K562 (cell line): ENCODE measurements around the gene ALKBH3. TPM values are rescaled to one million over a fixed set of nuclear protein-coding genes. Genes with fewer than 3 reads are reported as not detected.

Source experiments
- ATAC-seq: fragments of 200-7000 bp; cut with Tn5 transposase; 3 replicates; pipeline ENCODE4 v1.9.1; 2020; ENCODE audit warnings: moderate library complexity
- BruUV-seq: library from RNA; stranded (reverse); fragments of 400-500 nt; replicated peaks from 2 replicates; lab custom pipeline; 2021; lab: Mats Ljungman, UMichigan
- CTCF ChIA-PET: fragments of 300-600 bp; formaldehyde crosslinking; extraction: SDS; loops from one replicate; lab custom pipeline; 2021; ENCODE audit warnings: low intra/inter-chr PET ratio; lab: Yijun Ruan, JAX
- POLR2A ChIA-PET: fragments of 300-600, 350-650 bp; sonication (Branson Sonifier 250); formaldehyde crosslinking; extraction: SDS; loops from one replicate; lab custom pipeline; 2021; ENCODE audit warnings: antibody characterized with exemption, inconsistent platforms; lab: Yijun Ruan, JAX
- DNase-seq, 4 experiments: peaks; one replicate each; pipeline versions ENCODE4 v3.0.0 to v3.0.0-alpha.2; 2011 to 2018; ENCODE audit warnings: low spot score in 3 of 4, mixed read lengths in 3 of 4; ENCODE audit errors: extremely low read depth in 1 of 4
- FAIRE-seq: peaks from 2 replicates; lab custom pipeline; 2011; peaks lifted over from hg19 to GRCh38; lab: Jason Lieb, UNC
- H2AFZ ChIP-seq: 2 replicates; pipeline ENCODE4 v1.6.0; 2011; ENCODE audit warnings: low read depth, low read length, control low read depth, inconsistent platforms
- H3K27ac ChIP-seq: fragments of 200-600 bp; 3 replicates; pipeline ENCODE4 v1.8.0; 2011; ENCODE audit warnings: low read depth, mild to moderate bottlenecking, control low read depth, inconsistent platforms, low read length, moderate library complexity, mixed read lengths; ENCODE audit errors: extremely low read depth
- H3K27me3 ChIP-seq, 2 experiments: fragments of 300-600 bp in 1 of 2; 2 replicates in 1 of 2; 3 replicates in 1 of 2; pipeline versions ENCODE4 v1.6.0 to v1.8.0; 2011; ENCODE audit warnings: inconsistent platforms in 2 of 2, low read length in 2 of 2, mild to moderate bottlenecking in 1 of 2, mixed read lengths in 1 of 2, moderate library complexity in 1 of 2; ENCODE audit not compliant: control insufficient read depth in 2 of 2, insufficient read depth in 2 of 2
- H3K36me3 ChIP-seq: fragments of 300-600 bp; 3 replicates; pipeline ENCODE4 v1.8.0; 2011; ENCODE audit warnings: mild to moderate bottlenecking, low read length, inconsistent platforms; ENCODE audit not compliant: control insufficient read depth, insufficient read depth
- H3K4me1 ChIP-seq, 2 experiments: fragments of 200-600 bp in 1 of 2; replicated peaks in 1 of 2; 2 replicates in 1 of 2; 3 replicates in 1 of 2; pipeline versions ENCODE4 v1.5.1 to v1.8.0; 2011; ENCODE audit warnings: inconsistent platforms in 2 of 2, low read length in 2 of 2, mild to moderate bottlenecking in 1 of 2, mixed read lengths in 1 of 2, moderate library complexity in 1 of 2; ENCODE audit not compliant: control insufficient read depth in 2 of 2, insufficient read depth in 2 of 2
- H3K4me2 ChIP-seq: 2 replicates; pipeline ENCODE4 v1.6.1; 2011; ENCODE audit warnings: low read length, control low read depth, inconsistent platforms, mixed read lengths; ENCODE audit not compliant: insufficient read depth
- H3K4me3 ChIP-seq: fragments of 200-600 bp; sonication (generic), shearing (Covaris generic); 2 replicates; pipeline ENCODE4 v1.5.1; 2016; ENCODE audit warnings: control low read depth, inconsistent platforms
- H3K79me2 ChIP-seq: fragments of 200-600 bp; 3 replicates; pipeline ENCODE4 v1.8.0; 2011; ENCODE audit warnings: low read length, inconsistent platforms; ENCODE audit not compliant: control insufficient read depth, insufficient read depth
- H3K9ac ChIP-seq, 2 experiments: 2 replicates each; pipeline versions ENCODE4 v1.6.0 to v1.6.1; 2011; ENCODE audit warnings: low read depth in 2 of 2, low read length in 2 of 2, control low read depth in 1 of 2, inconsistent platforms in 1 of 2, mild to moderate bottlenecking in 1 of 2, mixed read lengths in 1 of 2; ENCODE audit not compliant: insufficient read depth in 1 of 2
- H3K9me1 ChIP-seq: one replicate; pipeline ENCODE4 v1.6.0; 2011; ENCODE audit warnings: inconsistent platforms, mild to moderate bottlenecking, low read length, moderate library complexity; ENCODE audit not compliant: control insufficient read depth, insufficient read depth
- H3K9me3 ChIP-seq: replicated peaks from 2 replicates; pipeline ENCODE4 v1.5.1; 2011; ENCODE audit warnings: low read depth, low read length, inconsistent platforms; ENCODE audit not compliant: control insufficient read depth, insufficient read depth
- H4K20me1 ChIP-seq: replicated peaks from 2 replicates; pipeline ENCODE4 v1.6.1; 2011; ENCODE audit warnings: low read length, inconsistent platforms, mixed read lengths; ENCODE audit not compliant: control insufficient read depth, insufficient read depth
- KLF16 ChIP-seq: IDR thresholded peaks from 2 replicates; pipeline ENCODE4 v1.6.1; 2016; ENCODE audit warnings: antibody characterized with exemption
- ZNF217 ChIP-seq: sonication (generic); formaldehyde crosslinking; IDR thresholded peaks from 2 replicates; pipeline ENCODE4 v1.8.0; 2022; ENCODE audit warnings: mild to moderate bottlenecking, missing genetic modification reagents
- ZNF280B ChIP-seq: fragments of 250-450 bp; sonication (Bioruptor Pico); IDR thresholded peaks from 2 replicates; pipeline ENCODE4 v1.5.1; 2021; ENCODE audit warnings: mild to moderate bottlenecking
- ZNF740 ChIP-seq, 3 experiments: fragments of 200-800 bp in 1 of 3; sonication (Bioruptor generic) in 1 of 3; sonication (generic) in 1 of 3; formaldehyde crosslinking in 1 of 3; IDR thresholded peaks; 2 replicates each; pipeline versions ENCODE4 v1.6.1 to v1.8.0; 2016 to 2022; ENCODE audit warnings: mild to moderate bottlenecking in 2 of 3, missing compliant biosample characterization in 2 of 3, missing genetic modification characterization in 2 of 3, missing genetic modification reagents in 1 of 3
- WGBS: fragments of 100-300 bp; shearing (Covaris generic); methylation state at CpG from one replicate; pipeline ENCODE4 v1.1.6; 2016; ENCODE audit warnings: low coverage, mixed read lengths; ENCODE audit not compliant: insufficient coverage; ENCODE audit errors: missing lambda C conversion rate; 5-methylcytosine and 5-hydroxymethylcytosine counted together
- in situ Hi-C: fragments of 300-500 bp; cut with MboI; formaldehyde crosslinking; loops from 4 replicates; pipeline ENCODE4 v1.15.0; 2018; ENCODE audit warnings: inconsistent platforms, mixed read lengths
- intact Hi-C: fragments of 100-400 bp; cut with micrococcal nuclease; formaldehyde crosslinking; loops from 2 replicates; pipeline ENCODE4 v1.14.2; 2022
- polyA plus RNA-seq, 8 experiments: library from polyadenylated mRNA; depleted of rRNA in 4 of 8; stranded (reverse) in 5 of 8; unstranded in 3 of 8; fragments of >200 nt; fragmentation: Nextera tagmentation in 2 of 8; fragmentation: Illumina TruSeq in 1 of 8; extraction: Ambion mirVana in 2 of 8; extraction: Trizol in 1 of 8; gene quantifications; 2 replicates each; pipeline versions ENCODE4 v1.2.1 to v1.2.3, GENCODE V29; 2011 to 2014; ENCODE audit warnings: inconsistent platforms in 1 of 8, missing spikeins in 1 of 8
- total RNA-seq, 7 experiments: library from RNA; depleted of rRNA in 6 of 7; stranded (reverse); fragments of >200 nt in 6 of 7; fragmentation: Illumina TruSeq in 2 of 7; extraction: Trizol in 2 of 7; gene quantifications; 2 replicates each; pipeline versions ENCODE4 v1.2.1 to v1.2.3, GENCODE V29; 2011 to 2021; ENCODE audit warnings: low replicate concordance in 1 of 7

Gene ALKBH3
- total and polyA plus RNA-seq, 9 of the 15 experiments (the other 6 are each of a cell fraction or from before 2014, with no cell fraction given): 16.0 to 49.9 (median 36.5) TPM

GRCh38 chr11:43834286-43834685 lies 46.3 kb upstream of the ALKBH3 start (continued):
- no peak for TF ChIP-seq ZNF740 (CRISPR knock-in tag; IDR thresholded peaks at IDR 0.05)
- TF ChIP-seq ZNF740 (tag; IDR thresholded peaks at IDR 0.05): no peak
- TF ChIP-seq, all 486 proteins: peak for 0

GRCh38 chr11:43835104-43835503 lies 45.5 kb upstream of the ALKBH3 start:
- Histone ChIP-seq H3K9me1 (no peaks in the 10 kb centered on the region), H3K27ac (no peak overlapping the region), H2AFZ (no peak overlapping the region), H3K9me3 (no peaks in the 10 kb centered on the region), H3K27me3 (no peaks in the 10 kb centered on the region; a peak in 1 of 5 replicates), H3K79me2 (no peaks in the 10 kb centered on the region), H3K4me3 (no peak overlapping the region), H3K9ac (no peak overlapping the region), H4K20me1 (no peaks in the 10 kb centered on the region), H3K4me1 (no peaks in the 10 kb centered on the region), H3K4me2 (no peak overlapping the region), H3K36me3 (no peaks in the 10 kb centered on the region)
- no peak for DNase-seq
- CTCF ChIA-PET: no interaction called here
- no TSS peak for BruUV-seq
- 29% methylated on average over 7 of the region's 7 CpGs for WGBS
- POLR2A ChIA-PET: interaction anchor here (1.2 kb wide), 1 partner anchor 21 kb away, joined by 3 read pairs; no protein-coding TSS in a partner anchor
- no peak for ATAC-seq
- FAIRE-seq: no peak
- in situ Hi-C loops (no loop called here), intact Hi-C loops (no loop called here)
- TF ChIP-seq KLF16: no peak
- no peak for TF ChIP-seq ZNF217
- no peak for TF ChIP-seq ZNF280B (CRISPR knock-in tag)
